Vagina (tissue), 2 donors: ENCODE data around the gene VSX2.

Experiments
- POLR2A ChIP-seq, 2 donors: fragments of 450-650 bp; IDR thresholded peaks; one replicate each; pipeline ENCODE4 v1.6.1; 2017; ENCODE audit warnings: antibody characterized with exemption in 2 of 2, mild to moderate bottlenecking in 2 of 2, moderate library complexity in 2 of 2
- POLR2AphosphoS5 ChIP-seq, 2 donors: sonication (generic); formaldehyde crosslinking; IDR thresholded peaks; one replicate each; pipeline ENCODE4 v1.9.0; 2017; ENCODE audit warnings: antibody characterized with exemption in 2 of 2, mild to moderate bottlenecking in 2 of 2, low read depth in 1 of 2; ENCODE audit not compliant: insufficient read depth in 1 of 2
- TF ChIP-seq, protein P1 (sequence below), 3 experiments: fragments of 450-650 bp in 2 of 3; fragments of 200-600 bp in 1 of 3; sonication (generic) in 1 of 3; IDR thresholded peaks; one replicate each; pipeline ENCODE4 v1.5.1; 2017 to 2019; ENCODE audit warnings: antibody characterized with exemption in 3 of 3, mild to moderate bottlenecking in 2 of 3, moderate library complexity in 2 of 3

DNA sequence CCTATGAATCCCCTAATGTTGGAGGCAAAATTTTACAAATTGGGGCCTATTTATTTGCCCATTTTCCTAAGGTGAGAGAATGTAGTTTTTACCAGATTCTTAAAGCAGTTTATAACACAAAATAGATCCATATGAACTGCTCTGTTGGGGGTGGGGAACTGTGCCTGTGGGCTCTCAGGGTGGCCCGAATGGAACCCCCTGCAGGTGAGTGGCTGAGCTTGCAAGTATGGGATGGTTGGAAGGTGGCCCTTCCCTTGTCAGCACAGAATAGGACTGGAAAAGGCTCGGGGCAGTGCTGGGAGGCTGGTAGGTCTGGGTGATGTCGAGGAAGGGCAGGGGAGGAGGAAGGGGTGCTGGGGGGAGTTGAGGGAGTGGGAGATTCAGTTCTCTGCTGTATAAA, 4.9 kb downstream of the VSX2 start:
- TF ChIP-seq POLR2AphosphoS5 (IDR thresholded peaks at IDR 0.05; ENCODE audit: insufficient read depth in 1 of 2, low read depth in 1 of 2) (no peak), POLR2A (IDR thresholded peaks at IDR 0.05) (no peak)
- TF ChIP-seq, protein P1, sequence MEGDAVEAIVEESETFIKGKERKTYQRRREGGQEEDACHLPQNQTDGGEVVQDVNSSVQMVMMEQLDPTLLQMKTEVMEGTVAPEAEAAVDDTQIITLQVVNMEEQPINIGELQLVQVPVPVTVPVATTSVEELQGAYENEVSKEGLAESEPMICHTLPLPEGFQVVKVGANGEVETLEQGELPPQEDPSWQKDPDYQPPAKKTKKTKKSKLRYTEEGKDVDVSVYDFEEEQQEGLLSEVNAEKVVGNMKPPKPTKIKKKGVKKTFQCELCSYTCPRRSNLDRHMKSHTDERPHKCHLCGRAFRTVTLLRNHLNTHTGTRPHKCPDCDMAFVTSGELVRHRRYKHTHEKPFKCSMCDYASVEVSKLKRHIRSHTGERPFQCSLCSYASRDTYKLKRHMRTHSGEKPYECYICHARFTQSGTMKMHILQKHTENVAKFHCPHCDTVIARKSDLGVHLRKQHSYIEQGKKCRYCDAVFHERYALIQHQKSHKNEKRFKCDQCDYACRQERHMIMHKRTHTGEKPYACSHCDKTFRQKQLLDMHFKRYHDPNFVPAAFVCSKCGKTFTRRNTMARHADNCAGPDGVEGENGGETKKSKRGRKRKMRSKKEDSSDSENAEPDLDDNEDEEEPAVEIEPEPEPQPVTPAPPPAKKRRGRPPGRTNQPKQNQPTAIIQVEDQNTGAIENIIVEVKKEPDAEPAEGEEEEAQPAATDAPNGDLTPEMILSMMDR (IDR thresholded peaks at IDR 0.05) = no peak
